GM21360 (cell line): ENCODE data around the gene PPP2CA.
"Not testable (repeated sequence)": the region's sequence is repeated elsewhere in the genome, so short reads cannot be mapped to it uniquely, and the experiment has no call there.

Source experiments
- ATAC-seq: cut with Tn5 transposase; IDR thresholded peaks from one replicate; pipeline ENCODE4 v1.9.1; 2021; ENCODE audit warnings: mild to moderate bottlenecking, moderate library complexity; ENCODE audit not compliant: unreplicated experiment

Gene PPP2CA

GRCh38 chr5:134203630-134204029 is 22.2 kb downstream of the PPP2CA start:
- no peak for ATAC-seq

GRCh38 chr5:134195666-134196065 is 30.2 kb downstream of the PPP2CA start:
- no peak for ATAC-seq

GRCh38 chr5:134189031-134189430 is 36.8 kb downstream of the PPP2CA start:
- ATAC-seq, result no peak

- ATAC-seq, result no peak
Measured at GRCh38 chr5:134188092-134188491, 37.8 kb downstream of the PPP2CA start.

- peak; percentile 69 for ATAC-seq
Measured at GRCh38 chr5:134184155-134185135, 41.4 kb downstream of the PPP2CA start.

- ATAC-seq, result no peak
Measured at GRCh38 chr5:134183481-134183880, 42.4 kb downstream of the PPP2CA start.

- ATAC-seq, result no peak
Measured at GRCh38 chr5:134178096-134178419, 47.8 kb downstream of the PPP2CA start.

- ATAC-seq, result no peak
Measured at GRCh38 chr5:134177369-134178095, 48.3 kb downstream of the PPP2CA start.

GRCh38 chr5:134176511-134177368 is 49.1 kb downstream of the PPP2CA start, which contains the start of gene SKP1:
Gene SKP1, minus strand, starts transcription at chr5:134176950. Its CDS starts 2,928 bp downstream, at chr5:134174022.
- peak; percentile 76 for ATAC-seq

GRCh38 chr5:134175921-134176510 is 49.9 kb downstream of the PPP2CA start:
- peak; percentile 20 for ATAC-seq

GRCh38 chr5:134174841-134175839 is 50.7 kb downstream of the PPP2CA start:
- no peak for ATAC-seq

GRCh38 chr5:134171972-134172371 is 53.9 kb downstream of the PPP2CA start:
- ATAC-seq, result no peak

- ATAC-seq, result no peak
Measured at GRCh38 chr5:134162592-134162991, 63.3 kb downstream of the PPP2CA start.

GRCh38 chr5:134161513-134162395 is 64.1 kb downstream of the PPP2CA start:
- ATAC-seq, result no peak

- ATAC-seq, result no peak
Measured at GRCh38 chr5:134153657-134154056, 72.2 kb downstream of the PPP2CA start.

- no peak for ATAC-seq
Measured at GRCh38 chr5:134153241-134153640, 72.6 kb downstream of the PPP2CA start.

GRCh38 chr5:134152173-134152832 is 73.6 kb downstream of the PPP2CA start:
- ATAC-seq, result not testable (repeated sequence)

GRCh38 chr5:134151723-134152122 is 74.2 kb downstream of the PPP2CA start:
- ATAC-seq, result no peak
